ENCODE measurements around the gene STPG2.

STPG2 gene

DNA sequence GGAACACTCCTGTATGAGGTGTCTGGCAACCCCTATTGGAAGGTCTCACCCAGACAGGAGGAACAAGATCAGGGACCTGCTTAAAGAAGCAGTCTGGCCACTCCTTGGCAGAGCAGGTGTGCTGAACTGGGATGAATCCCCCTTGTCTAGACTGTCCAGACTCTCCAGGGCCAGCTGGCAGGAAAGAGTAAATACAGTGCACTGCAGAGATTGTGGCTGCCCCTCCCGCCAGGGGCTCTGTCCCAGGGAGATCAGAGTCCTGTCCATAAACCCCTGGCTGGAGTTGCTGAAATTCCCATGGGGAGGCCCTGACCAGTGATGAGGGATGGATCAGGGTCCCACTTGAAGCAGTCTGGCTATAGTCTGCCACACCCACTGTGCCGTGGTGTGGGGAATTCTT is 17.7 kb downstream of the STPG2 start:
- Mint-ChIP-seq H3K27me3 (peaks cover 28 to 41% of the 10 kb centered on the region in 2 donors), H3K27ac (no peak overlapping the region), H3K9me3 (peaks cover 0 to 7% of the 10 kb centered on the region in 2 donors), H3K4me3 (no peak overlapping the region), H3K36me3 (ENCODE audit: insufficient read depth) (no peaks in the 10 kb centered on the region), H3K4me1 (ENCODE audit: low read depth in 2 of 2) (no peaks in the 10 kb centered on the region)
- DNase-seq = no peak
- no peak for ATAC-seq (replicated peaks)

DNA sequence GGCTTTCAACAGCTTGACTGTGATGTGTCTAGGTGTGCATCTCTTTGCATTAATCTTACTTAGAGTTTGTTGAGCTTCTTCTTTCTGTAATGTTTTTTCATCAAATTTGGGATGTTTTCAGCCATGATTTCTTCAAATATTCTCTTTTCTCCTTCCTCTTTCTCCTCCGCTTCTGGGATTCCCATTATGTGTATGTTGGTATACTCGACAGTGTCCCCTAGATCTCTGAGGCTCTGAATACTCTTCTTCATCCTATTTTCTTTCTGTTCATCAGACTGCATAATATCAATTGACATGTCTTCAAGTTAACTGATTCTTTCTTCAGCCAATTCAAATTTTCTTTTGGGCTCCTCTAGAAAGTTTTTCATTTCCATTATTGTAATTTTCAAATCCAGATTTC is 25.9 kb downstream of the STPG2 start:
- Mint-ChIP-seq H3K9me3 (peaks cover 3 to 8% of the 10 kb centered on the region in 2 donors), H3K4me3 (no peak overlapping the region), H3K36me3 (ENCODE audit: insufficient read depth) (no peaks in the 10 kb centered on the region), H3K27ac (no peak overlapping the region), H3K27me3 (no peaks in the 10 kb centered on the region), H3K4me1 (ENCODE audit: low read depth in 2 of 2) (no peaks in the 10 kb centered on the region)
- DNase-seq (no peak), ATAC-seq (replicated peaks) (no peak)

DNA sequence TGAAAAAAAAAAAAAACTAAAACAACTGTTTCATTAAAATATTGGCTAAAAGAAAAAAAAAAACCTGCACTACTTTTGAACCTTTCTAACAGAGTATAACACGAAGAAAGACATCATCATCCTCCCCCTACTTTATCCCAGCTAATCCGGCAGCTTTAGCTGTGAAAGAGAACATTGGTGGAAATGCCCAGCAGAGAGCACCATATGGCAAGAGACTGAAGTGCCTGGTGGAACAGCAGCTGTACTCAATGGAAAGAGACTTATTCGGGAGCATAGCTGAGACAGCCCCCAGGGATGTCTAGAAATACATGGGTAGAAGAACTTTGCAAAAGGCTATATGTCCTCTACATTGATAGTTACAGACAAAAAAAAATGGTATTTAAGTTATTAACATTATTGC is 30.3 kb downstream of the STPG2 start:
- no peaks in the 10 kb centered on the region for H3K36me3 Mint-ChIP-seq (ENCODE audit: insufficient read depth)
- no peaks in the 10 kb centered on the region for H3K4me1 Mint-ChIP-seq (ENCODE audit: low read depth in 2 of 2)
- H3K9me3 Mint-ChIP-seq = peaks cover under 1 to 8% of the 10 kb centered on the region in 2 donors
- H3K27me3 Mint-ChIP-seq = peaks cover 6 to 10% of the 10 kb centered on the region in 2 donors
- H3K4me3 Mint-ChIP-seq = no peak overlapping the region
- peak overlapping the region in 1 of 2 donors; percentile 15 for H3K27ac Mint-ChIP-seq
- ATAC-seq (replicated peaks) (no peak), DNase-seq (no peak)

DNA sequence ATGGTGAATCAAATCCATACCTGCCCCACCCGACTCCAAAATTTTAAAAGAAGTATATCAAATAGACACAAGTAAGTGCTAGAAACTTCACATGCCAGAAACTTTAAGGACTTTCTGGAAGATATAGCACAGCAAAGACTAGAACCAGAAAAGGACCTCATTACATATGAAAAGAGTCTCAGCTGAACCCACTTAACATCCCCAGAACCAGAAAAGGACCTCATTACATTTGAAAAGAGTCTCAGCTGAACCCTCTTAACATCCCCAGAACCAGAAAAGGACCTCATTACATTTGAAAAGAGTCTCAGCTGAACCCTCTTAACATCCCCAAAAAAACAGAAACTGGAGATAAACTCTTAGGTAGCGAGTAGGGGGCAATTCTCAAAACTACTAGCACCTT is 32.3 kb downstream of the STPG2 start:
- Mint-ChIP-seq H3K27me3 (peaks cover 10 to 14% of the 10 kb centered on the region in 2 donors), H3K36me3 (ENCODE audit: insufficient read depth) (no peaks in the 10 kb centered on the region), H3K27ac (no peak overlapping the region), H3K4me1 (ENCODE audit: low read depth in 2 of 2) (no peaks in the 10 kb centered on the region), H3K9me3 (no peaks in the 10 kb centered on the region), H3K4me3 (no peak overlapping the region)
- DNase-seq (no peak), ATAC-seq (replicated peaks) (no peak)

DNA sequence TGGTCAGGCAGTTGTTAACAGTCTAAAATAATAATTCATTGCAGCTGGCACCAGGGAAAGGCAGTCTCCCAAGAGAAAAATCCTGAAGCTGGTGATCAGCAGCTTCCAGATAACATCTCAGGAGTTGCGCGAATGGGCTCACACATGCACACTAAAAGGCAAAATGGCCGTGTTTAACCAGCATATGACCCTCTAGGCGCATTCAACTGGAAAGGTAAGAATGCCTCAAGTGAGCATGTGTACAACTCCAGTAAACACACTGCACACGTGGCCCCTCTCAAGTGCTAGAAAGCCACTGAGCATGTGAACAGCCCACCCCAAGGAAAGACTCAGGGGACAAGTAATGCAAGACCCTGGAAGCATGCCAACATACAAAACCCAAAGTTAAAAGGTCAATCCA is 33.1 kb downstream of the STPG2 start:
- Mint-ChIP-seq H3K4me1 (ENCODE audit: low read depth in 2 of 2) (no peaks in the 10 kb centered on the region), H3K27ac (no peak overlapping the region), H3K4me3 (no peak overlapping the region), H3K36me3 (ENCODE audit: insufficient read depth) (no peaks in the 10 kb centered on the region), H3K27me3 (peaks cover 10 to 14% of the 10 kb centered on the region in 2 donors), H3K9me3 (no peaks in the 10 kb centered on the region)
- ATAC-seq (replicated peaks) = no peak
- DNase-seq = no peak

DNA sequence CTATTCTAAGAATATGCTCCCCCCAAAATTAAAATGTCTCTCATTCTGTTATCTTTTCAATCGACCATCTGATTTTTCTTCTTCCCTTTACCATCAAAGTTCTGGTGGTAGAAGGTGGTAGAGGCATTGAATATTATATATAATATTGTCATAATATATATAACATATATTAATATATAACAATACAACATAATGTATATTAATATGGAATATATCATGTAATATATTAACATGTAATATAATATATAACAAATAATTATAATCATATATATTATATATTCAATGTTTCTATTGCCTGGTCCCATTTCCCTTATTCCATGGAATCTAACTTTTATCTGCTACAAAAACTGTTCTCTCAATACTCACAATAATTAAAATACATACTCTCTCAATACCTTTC is 40.6 kb downstream of the STPG2 start:
- no peak overlapping the region for H3K27ac Mint-ChIP-seq
- DNase-seq (no peak), ATAC-seq (replicated peaks) (no peak)
- peaks cover 0 to 37% of the 10 kb centered on the region in 2 donors for H3K27me3 Mint-ChIP-seq
- no peaks in the 10 kb centered on the region for H3K4me1 Mint-ChIP-seq (ENCODE audit: low read depth in 2 of 2)
- H3K4me3 Mint-ChIP-seq = no peak overlapping the region
- H3K36me3 Mint-ChIP-seq (ENCODE audit: insufficient read depth) = no peaks in the 10 kb centered on the region
- no peaks in the 10 kb centered on the region for H3K9me3 Mint-ChIP-seq

DNA sequence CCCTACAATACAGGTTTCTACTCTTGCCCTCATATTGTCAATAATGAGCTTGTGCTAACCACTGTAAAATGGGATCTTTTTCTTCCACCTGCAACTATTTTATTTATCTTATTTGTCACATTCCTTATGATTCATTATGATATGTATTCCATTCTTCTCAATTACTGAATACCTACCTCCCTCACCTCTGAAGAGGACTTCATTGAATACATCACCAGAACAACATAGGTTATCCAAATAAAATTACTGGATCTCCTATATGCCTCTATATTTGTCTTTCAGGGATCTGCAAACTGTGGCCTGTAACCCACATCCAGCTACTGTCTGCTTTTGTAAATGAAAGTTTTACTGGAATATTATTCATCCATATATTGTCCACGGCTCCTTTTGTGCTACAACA is 41.3 kb downstream of the STPG2 start:
- Mint-ChIP-seq H3K4me3 (no peak overlapping the region), H3K4me1 (ENCODE audit: low read depth in 2 of 2) (no peaks in the 10 kb centered on the region), H3K27ac (no peak overlapping the region), H3K36me3 (ENCODE audit: insufficient read depth) (no peaks in the 10 kb centered on the region), H3K27me3 (peaks cover 0 to 31% of the 10 kb centered on the region in 2 donors), H3K9me3 (no peaks in the 10 kb centered on the region)
- DNase-seq = no peak
- no peak for ATAC-seq (replicated peaks)

DNA sequence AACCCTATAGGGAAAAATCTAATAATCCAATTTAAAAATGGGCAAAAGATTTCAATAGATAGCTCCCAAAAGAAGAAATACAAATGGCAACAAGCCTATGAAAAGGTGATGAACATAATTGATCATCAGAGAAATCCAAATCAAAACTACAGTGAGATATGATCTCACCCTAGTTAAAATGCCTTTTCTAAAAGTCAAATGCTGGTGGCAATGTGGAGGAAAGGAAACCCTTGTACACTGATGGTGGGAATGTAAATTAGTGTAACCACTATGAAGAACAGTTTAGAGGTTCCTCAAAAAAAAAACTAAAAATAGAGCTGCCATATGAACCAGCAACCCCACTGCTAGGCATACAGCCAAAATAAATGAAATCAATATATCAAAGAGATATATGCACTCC is 44.5 kb downstream of the STPG2 start:
- Mint-ChIP-seq H3K4me3 (no peak overlapping the region), H3K36me3 (ENCODE audit: insufficient read depth) (no peaks in the 10 kb centered on the region), H3K4me1 (ENCODE audit: low read depth in 2 of 2) (no peaks in the 10 kb centered on the region), H3K27me3 (peaks cover 0 to 31% of the 10 kb centered on the region in 2 donors), H3K27ac (no peak overlapping the region), H3K9me3 (peaks cover 0 to 2% of the 10 kb centered on the region in 2 donors)
- no peak for ATAC-seq (replicated peaks)
- DNase-seq = no peak

DNA sequence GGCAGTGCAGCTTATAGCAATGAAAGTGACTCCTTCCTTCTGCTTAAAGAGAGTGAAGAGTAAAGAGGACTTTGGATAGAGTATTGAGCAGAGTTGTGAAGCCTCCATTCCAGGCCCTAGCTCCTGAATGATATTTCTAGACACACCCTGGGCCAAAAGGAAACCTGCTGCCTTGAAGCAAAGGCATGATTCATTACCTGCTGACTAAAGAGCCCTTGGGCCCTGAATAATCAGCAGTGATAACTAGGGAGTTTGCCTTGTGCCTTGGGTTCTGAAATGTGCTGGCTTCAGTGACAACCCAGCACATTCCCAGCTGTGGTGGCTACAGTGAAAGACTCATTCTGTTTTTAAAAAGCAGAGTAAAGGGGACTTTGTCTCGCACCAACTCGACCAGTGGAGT is 49.2 kb downstream of the STPG2 start:
- H3K27ac Mint-ChIP-seq = no peak overlapping the region
- DNase-seq (no peak), ATAC-seq (replicated peaks) (no peak)
- no peaks in the 10 kb centered on the region for H3K36me3 Mint-ChIP-seq (ENCODE audit: insufficient read depth)
- H3K4me1 Mint-ChIP-seq (ENCODE audit: low read depth in 2 of 2) = no peaks in the 10 kb centered on the region
- peaks cover 0 to 2% of the 10 kb centered on the region in 2 donors for H3K9me3 Mint-ChIP-seq
- H3K4me3 Mint-ChIP-seq = no peak overlapping the region
- peaks cover 17 to 30% of the 10 kb centered on the region in 2 donors for H3K27me3 Mint-ChIP-seq

DNA sequence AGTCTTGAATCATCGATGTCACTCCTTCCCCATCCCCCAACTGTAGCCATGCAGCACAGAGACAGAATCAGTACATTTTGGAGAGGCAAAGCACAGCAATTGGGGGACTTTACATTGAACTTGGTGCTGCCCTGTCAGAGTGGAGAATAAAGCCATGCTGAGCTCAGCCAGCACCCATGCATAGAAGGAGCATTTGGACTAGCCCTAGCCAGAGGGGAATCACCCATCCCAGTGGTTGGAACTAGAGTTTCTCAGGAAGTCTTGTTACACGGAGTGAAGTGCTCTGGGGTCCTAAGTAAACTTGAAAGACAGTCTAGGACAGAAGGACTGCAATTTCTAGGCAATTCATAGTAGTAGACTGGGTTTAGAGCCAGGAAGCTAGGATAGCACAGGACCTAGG is 49.6 kb downstream of the STPG2 start:
- Mint-ChIP-seq H3K27ac (no peak overlapping the region), H3K9me3 (peaks cover 0 to 2% of the 10 kb centered on the region in 2 donors), H3K4me1 (ENCODE audit: low read depth in 2 of 2) (no peaks in the 10 kb centered on the region), H3K27me3 (peaks cover 17 to 30% of the 10 kb centered on the region in 2 donors), H3K36me3 (ENCODE audit: insufficient read depth) (no peaks in the 10 kb centered on the region), H3K4me3 (no peak overlapping the region)
- DNase-seq (no peak), ATAC-seq (replicated peaks) (no peak)

DNA sequence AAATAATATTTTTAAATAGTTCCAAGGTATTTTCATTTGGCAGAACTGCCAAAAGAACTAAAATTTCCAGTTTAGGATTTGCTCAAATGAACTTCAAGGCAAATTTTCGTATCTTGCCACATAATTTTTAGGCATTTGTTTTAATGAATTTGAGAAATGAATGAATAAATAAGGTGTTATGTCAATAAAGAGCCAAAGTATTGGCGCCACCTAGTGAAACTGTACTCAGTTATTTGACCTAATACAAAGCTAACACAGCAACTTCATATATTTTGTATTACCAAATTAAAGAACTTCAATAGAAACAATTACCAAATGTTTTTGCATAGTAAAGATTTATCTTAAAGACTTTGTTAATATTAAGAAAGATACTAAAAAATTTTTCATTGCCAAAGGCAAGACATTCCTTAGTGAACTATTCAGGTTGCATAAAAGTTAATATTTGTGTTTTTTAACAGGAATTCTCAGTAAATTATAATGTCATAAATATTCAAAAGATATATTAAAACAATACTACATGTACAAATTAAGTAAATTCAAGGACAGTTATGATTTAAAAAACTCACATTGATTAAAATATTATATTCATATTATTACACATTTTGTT is 50.3 kb downstream of the STPG2 start:
- peaks cover 0 to 2% of the 10 kb centered on the region in 2 donors for H3K9me3 Mint-ChIP-seq
- H3K27me3 Mint-ChIP-seq = peaks cover 17 to 31% of the 10 kb centered on the region in 2 donors
- DNase-seq (no peak), ATAC-seq (replicated peaks) (no peak)
- no peaks in the 10 kb centered on the region for H3K4me1 Mint-ChIP-seq (ENCODE audit: low read depth in 2 of 2)
- no peaks in the 10 kb centered on the region for H3K36me3 Mint-ChIP-seq (ENCODE audit: insufficient read depth)
- H3K27ac Mint-ChIP-seq = no peak overlapping the region
- H3K4me3 Mint-ChIP-seq = no peak overlapping the region

DNA sequence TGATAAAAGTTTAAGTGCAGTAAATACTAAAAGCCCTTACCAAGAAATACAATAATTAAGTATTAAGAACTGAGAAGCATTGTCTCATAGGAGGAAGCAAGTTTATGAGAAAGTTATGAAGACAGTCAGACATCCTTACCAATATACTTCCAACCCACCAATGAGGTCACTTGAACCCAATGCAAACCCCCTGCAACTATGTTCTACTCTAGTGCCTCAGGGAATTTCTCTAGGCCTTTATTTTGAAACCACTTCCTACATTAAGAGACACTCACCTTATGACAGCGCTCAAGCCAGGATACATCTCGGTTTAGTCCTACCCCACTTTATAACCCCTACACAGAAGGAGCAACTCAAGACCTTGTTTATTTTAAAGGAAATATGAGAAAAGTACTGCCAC is 61.3 kb downstream of the STPG2 start:
- no peak for ATAC-seq (replicated peaks)
- H3K27ac Mint-ChIP-seq = no peak overlapping the region
- H3K9me3 Mint-ChIP-seq = no peaks in the 10 kb centered on the region
- DNase-seq = no peak
- peaks cover 0 to 5% of the 10 kb centered on the region in 2 donors for H3K4me1 Mint-ChIP-seq (ENCODE audit: low read depth in 2 of 2)
- no peaks in the 10 kb centered on the region for H3K36me3 Mint-ChIP-seq (ENCODE audit: insufficient read depth)
- no peaks in the 10 kb centered on the region for H3K27me3 Mint-ChIP-seq
- H3K4me3 Mint-ChIP-seq = no peak overlapping the region

DNA sequence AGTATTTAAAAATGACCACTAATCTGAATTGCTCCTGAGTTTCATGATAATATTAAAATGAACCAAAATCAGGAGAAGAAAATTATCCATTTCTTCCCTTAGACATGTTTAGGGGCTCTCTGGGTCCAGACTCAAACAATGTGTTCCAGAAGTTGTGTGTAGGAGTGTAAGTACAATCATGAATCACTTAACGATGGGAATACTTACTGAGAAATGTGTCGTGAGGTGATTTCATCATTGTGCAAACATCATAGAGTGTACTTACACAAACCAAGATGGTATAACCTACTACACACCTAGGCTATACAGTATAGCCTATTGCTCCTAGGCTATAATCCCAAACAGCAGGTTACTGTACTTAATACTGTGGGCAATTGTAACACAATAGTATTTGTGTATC is 74.8 kb downstream of the STPG2 start:
- no peak overlapping the region for H3K27ac Mint-ChIP-seq
- H3K27me3 Mint-ChIP-seq = peaks cover 8 to 20% of the 10 kb centered on the region in 2 donors
- ATAC-seq (replicated peaks) (no peak), DNase-seq (no peak)
- H3K4me3 Mint-ChIP-seq = no peak overlapping the region
- H3K4me1 Mint-ChIP-seq (ENCODE audit: low read depth in 2 of 2) = no peaks in the 10 kb centered on the region
- peaks cover 3% of the 10 kb centered on the region for H3K36me3 Mint-ChIP-seq (ENCODE audit: insufficient read depth)
- H3K9me3 Mint-ChIP-seq = no peaks in the 10 kb centered on the region

DNA sequence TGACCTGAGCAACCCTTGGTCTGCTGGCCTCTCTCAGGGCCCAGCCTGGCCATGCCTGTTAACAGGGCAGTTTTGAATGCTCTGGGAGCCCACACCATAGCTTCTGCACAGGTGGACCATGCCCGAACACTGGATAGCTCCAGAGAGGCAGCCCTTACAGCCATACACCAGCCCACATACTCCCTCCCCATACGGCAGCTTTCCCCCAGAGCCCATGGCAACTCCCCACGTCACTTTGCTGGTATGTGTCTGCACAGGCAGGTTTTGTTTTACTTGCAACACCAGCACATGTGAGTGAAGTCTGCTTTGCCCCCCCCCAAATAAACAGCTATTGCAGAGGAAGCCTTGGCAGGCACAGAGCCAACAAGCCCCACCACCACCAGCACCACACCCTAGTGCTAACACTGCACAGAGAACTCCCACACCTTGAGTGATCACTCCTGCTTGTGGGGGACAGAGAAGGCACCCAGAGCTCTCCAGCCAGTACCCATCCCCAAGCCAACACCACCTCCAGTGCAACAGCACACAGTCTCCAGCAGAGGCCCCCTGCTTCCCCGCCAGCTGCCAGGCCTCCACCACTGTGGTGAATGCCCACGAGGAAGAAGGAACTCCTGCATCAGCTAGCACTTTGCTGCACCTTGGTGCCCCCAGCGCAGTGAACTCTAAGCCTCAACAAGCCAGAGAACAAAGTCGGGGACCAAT is 87.3 kb downstream of the STPG2 start:
- peaks cover 14 to 29% of the 10 kb centered on the region in 2 donors for H3K9me3 Mint-ChIP-seq
- DNase-seq (no peak), ATAC-seq (replicated peaks) (no peak)
- peaks cover 50 to 56% of the 10 kb centered on the region in 2 donors for H3K27me3 Mint-ChIP-seq
- H3K27ac Mint-ChIP-seq = no peak overlapping the region
- no peaks in the 10 kb centered on the region for H3K4me1 Mint-ChIP-seq (ENCODE audit: low read depth in 2 of 2)
- H3K36me3 Mint-ChIP-seq (ENCODE audit: insufficient read depth) = no peaks in the 10 kb centered on the region
- no peak overlapping the region for H3K4me3 Mint-ChIP-seq

Measured in effector memory CD8-positive, alpha-beta T cell (primary cell).